HG03571 (cell line): ENCODE data around the gene MS4A7.
A peak's percentile ranks its signal among the peaks of the same experiment; 100 is the strongest.
"Not testable (repeated sequence)": the region's sequence is repeated elsewhere in the genome, so short reads cannot be mapped to it uniquely, and the experiment has no call there.

Experiments
- ATAC-seq: cut with Tn5 transposase; IDR thresholded peaks from one replicate; pipeline ENCODE4 v1.9.1; 2021; ENCODE audit not compliant: unreplicated experiment

MS4A7 gene, protein sequence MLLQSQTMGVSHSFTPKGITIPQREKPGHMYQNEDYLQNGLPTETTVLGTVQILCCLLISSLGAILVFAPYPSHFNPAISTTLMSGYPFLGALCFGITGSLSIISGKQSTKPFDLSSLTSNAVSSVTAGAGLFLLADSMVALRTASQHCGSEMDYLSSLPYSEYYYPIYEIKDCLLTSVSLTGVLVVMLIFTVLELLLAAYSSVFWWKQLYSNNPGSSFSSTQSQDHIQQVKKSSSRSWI

DNA sequence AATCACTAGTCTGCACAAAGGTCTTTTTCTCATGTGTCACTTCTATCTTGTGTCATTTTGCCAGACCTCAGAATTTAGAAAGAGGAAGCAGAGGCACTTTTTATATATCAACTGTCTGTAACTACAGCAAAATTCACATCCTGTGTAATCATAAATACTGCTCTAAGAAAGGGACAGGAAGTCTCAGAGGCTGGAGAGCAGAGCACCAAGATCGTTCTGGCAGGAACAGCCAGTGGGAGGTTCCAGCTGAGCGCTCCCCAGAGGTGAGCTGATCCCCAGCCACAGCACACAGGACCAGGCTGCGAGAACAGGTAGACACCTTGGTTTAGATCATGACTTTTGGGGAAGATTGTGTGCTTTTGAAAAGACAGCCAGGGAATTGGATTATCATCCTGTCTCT lies at the start of gene MS4A7:
Gene MS4A7, plus strand, starts transcription at position 179 of the 400 bp plus-strand sequence. CDS start 4,610 bp downstream, outside the sequence.
- ATAC-seq = peak; percentile 96

GRCh38 chr11:60332846-60333245 lies 45.5 kb upstream of the MS4A7 start:
- ATAC-seq = no peak

DNA sequence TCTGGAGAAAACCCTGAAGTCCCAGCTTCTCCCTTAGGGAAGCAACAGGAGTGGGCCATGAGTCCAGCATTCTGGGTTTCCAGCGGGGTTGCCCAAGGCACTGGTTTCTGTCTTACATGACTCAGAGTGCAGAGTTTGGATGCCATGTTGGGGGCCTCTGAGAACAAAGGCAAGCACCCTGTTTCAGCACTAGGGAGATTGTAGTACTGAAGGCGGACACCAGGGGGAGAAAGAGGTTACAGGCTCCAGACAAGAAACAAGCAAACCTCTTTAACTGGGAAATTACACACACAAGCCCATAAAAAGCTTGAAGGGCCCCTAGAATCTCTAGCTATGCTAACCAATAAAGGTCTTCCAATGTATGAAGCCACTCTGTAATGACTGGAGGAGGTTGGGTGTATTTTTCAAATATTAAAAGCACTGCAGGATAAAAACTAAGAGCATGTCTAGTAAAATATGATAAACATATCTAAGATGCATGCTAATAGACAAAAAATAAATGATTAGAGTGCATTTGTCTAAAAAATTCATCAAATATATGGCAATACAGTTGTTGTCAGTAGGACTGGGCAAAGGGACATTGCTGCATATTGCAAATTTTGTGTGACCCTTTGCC lies 44.2 kb upstream of the MS4A7 start:
- ATAC-seq = peak; percentile 41

DNA sequence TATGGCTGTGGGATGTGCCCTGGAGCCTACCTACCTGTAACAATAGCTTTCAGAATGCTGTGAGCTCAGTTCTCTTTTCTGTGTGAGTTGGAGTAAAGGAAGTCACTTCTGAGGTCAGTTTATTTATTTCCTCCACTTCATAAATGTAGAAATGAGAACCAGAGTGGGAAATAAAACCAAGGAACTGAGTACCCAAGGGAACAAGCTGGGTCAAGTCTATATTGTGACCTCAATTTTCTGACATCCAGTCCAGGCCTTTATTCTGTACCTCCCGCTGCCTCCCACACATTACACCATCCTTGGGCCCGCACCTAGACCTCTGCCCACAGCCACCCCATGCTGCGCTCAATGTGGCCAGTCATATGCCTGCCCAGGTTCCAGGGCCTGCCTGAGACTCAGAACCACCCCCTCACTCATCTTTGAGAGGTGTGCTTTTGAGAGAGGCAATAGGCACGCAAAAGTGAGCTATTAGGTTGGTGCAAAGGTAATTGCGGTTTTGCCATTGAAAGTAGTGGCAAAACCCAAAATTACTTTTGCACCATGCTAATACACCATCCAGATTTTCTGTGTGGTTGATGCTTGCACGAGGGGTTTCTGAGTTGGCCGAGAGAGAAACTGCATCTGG lies 41.5 kb upstream of the MS4A7 start:
- ATAC-seq = peak; percentile 39

- ATAC-seq = no peak
Measured at GRCh38 chr11:60338053-60338452, 40.3 kb upstream of the MS4A7 start.

DNA sequence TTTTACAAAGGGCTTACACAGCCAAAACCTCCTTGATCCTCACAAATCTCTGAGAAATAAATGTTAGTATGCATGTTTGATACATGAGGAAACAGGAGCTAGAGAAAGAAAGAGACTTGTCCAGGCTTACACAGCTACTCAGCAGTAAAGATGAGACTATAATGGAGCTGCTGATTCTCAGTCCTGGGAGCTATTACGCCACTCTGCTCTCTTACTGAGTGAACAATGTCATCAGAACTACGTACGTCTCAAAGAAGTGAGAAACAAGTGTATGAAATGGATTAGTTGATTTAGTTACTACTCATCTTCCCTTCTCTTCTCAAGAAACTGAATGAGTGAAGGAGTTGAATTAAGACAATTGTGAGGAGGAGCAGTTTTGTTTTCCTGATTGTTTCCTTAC lies 39.0 kb upstream of the MS4A7 start:
- no peak for ATAC-seq

DNA sequence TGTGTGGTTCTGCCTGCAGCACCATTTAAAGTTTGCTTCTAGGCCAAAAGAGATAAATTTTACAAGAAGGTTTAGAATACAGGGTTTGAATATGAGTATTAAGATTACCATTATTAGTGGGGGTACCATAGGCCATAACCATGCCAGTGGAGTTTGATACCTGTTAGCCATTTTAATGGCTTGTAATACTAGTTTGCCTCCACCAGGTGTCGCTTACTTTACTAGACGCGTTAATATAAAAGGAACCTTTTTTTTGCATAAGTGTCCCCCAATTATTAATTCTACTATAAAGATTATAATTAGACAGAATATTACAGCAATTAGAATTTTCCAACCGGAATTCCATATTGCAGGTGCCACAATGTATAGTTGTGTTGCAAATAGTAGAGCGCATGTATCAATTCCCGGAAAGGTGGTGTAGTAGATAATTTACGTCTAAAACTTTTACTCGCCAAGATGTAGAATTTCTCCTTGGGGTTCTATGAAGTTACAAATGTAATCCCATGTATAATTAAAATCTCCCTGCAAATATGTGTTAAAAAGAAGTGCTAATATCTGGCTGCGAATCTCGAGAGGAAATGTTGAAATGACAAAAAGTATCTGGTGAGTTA lies 35.1 kb upstream of the MS4A7 start:
- ATAC-seq = no peak

DNA sequence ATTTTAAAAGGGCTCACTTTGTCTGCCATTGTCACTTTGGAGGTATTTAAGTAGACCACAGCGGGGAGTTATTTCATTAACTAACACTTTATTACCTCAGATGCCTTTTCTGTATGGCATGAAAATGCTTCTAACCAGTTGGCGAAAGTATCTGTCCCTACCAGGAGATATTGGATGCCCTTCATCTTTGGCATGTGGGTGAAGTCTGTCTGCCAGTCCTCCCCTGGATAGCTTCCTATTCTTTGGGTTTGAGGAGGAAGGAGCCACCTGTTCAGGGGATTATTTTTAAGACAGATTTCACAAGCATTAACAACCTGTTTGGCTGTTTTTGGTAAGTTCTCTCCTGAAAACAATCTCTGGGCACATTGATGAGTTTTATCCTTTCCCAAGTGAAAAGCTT lies 34.2 kb upstream of the MS4A7 start:
- ATAC-seq = no peak

DNA sequence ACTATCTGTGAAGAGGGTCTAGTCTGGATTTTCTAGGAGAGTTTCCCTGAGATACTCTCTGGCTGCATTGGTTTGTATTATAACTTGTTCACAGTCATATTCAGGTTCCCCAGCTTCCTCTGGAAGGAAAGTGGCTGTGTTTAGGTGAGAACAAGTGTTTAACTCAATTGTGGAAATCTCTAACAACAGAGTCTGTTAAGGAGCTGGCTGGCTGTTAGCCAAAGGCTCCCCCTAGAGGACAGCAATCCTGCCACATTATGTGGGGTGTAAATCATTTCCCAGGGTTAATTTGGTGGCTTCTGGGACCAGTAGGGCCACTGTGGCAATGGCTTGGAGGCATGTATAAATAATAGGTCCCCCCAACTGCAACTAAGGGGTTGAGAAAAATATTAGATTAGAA lies 32.8 kb upstream of the MS4A7 start:
- no peak for ATAC-seq

DNA sequence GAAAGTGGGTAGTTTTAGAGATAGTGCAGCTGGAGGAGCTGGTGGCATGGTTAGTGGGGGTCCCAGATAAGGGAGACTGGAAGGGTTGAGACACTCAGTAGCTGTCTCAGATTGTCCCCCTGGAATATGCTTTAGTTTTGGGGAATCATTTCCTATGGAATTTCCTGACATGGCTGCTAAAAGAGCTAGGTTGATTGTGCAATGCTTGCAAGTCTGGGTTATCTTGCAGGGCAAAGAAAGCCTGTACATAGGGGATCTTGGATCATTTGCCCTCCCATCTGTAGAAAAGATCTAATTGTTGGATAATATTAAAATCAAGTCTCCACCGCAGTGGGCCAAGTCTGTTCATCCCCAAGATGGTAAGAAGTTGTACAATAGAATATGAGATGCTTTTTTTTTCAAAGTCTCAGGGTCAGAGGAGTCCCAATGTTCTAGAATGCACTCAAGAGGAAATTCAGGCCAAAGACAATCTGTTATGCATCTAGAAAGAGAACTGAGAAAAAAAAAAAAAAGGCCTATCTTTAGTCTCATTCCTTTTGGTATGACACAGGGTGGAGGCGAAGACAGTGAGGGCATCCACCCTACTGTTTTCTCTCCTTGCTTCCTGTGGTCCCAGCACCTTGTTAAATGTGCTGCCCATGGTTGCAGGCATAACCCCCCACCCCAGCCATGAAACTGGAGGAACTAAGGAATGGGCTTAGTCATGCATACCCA lies 31.1 kb upstream of the MS4A7 start:
- ATAC-seq = no peak

GRCh38 chr11:60348116-60348515 lies 30.2 kb upstream of the MS4A7 start:
- no peak for ATAC-seq

DNA sequence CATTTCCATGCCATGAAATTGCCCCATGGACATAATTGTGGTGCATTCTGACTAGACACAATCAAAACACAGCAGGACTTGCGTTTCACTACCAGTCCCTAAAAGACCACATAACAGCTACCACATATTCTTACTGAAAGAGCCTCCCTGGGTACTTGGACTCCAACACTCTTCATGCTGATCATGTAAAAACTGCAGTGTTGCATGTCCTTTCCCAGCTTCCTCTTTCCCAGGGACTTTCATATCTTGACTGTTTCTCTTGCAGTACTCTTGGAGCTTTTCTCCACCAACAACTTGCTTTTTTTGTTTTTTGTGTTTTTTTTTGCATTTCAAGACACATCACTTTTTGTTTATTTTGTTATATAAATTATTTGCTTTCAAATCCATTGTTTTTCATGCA lies 28.3 kb upstream of the MS4A7 start:
- ATAC-seq = no peak

DNA sequence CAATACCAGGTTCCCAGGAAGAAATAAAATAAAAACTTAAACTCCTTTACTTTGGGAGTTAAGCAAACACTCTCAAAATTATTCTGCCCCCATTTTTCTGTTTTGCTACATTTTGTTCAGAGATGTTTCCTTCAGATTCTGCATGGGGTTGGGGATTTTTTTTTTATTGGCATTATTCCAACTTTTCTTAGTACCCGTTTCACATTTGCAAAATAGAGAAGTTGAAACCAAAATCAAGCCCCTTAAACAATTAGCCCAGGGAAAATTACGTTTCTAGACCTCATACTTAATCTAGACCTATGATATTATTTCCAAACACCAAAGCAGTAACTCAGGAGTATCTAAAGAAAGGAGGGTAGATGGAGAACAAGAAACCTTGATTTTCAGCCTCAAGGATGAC lies 20.6 kb upstream of the MS4A7 start:
- ATAC-seq = no peak

GRCh38 chr11:60360621-60361020 lies 17.7 kb upstream of the MS4A7 start:
- ATAC-seq = no peak

DNA sequence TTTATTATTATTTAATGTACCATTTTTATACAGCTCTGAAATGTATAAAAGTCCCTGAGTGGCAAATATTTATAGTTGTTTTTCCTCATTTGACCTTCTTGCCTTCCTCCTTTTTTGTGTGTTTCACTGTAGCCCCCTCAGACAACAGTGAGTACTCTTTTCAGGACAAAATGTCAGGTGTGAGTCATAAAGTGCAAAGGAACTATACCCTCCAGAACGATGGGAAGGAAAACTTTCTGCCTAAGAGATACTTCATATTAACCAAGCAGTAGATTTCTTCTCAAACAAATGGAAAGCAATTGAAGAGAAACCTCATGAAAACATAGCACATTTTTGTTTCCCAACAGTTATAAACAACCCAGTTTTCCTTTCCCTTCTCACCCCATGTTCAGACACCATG lies 16.1 kb upstream of the MS4A7 start:
- ATAC-seq = no peak

- ATAC-seq = peak; percentile 50
Measured at GRCh38 chr11:60363542-60364470, 14.5 kb upstream of the MS4A7 start.

DNA sequence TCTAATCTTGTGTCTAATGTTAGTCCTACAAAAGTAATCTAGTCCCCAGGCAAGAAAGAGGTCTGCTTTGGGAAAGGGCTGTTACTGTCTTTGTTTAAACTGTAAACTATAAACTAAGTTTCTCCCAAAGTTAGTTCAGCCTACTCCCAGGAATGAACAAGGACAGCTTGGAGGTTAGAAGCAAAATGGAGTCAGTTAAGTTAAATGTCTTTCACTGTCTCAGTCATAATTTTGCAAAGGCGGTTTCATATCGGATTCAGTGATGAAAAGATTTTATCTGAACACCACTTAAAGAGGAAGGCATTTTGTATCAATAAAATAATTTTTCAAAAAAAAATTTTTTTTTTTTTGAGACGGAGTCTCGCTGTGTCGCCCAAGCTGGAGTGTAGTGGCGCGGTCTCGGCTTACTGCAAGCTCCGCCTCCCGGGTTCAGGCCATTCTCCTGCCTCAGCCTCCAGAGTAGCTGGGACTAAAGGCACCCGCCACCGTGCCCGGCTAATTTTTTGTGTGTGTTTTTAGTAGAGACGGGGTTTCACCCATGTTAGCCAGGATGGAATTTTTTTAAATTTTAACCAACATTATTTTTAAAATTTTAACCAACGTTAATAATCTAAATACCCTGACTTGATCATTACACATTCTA lies 11.9 kb upstream of the MS4A7 start:
- not testable (repeated sequence) for ATAC-seq

GRCh38 chr11:60367009-60367408 lies 11.3 kb upstream of the MS4A7 start:
- ATAC-seq = peak; percentile 80

DNA sequence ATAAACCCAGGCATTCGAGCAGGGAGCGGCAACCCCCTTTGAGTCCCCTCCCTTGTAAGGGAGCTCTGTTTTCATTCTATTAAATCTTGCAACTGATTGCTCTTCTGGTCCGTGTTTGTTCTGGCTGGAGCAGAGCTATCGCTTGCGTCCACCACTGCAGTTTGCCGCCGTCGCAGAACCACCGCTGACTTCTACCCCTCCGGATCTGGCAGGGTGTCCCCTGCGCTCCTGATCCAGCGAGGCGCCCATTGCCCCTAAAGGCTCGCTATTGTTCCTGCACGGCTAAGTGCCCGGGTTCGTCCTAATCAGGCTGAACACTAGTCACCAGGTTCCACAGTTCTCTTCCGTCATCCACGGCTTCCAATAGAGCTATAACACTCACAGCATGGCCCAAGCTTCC lies 10.4 kb upstream of the MS4A7 start:
- no peak for ATAC-seq

GRCh38 chr11:60370252-60370810 lies 8.0 kb upstream of the MS4A7 start:
- no peak for ATAC-seq
